Measurements from ENCODE around the gene GABRG3.

DNA sequence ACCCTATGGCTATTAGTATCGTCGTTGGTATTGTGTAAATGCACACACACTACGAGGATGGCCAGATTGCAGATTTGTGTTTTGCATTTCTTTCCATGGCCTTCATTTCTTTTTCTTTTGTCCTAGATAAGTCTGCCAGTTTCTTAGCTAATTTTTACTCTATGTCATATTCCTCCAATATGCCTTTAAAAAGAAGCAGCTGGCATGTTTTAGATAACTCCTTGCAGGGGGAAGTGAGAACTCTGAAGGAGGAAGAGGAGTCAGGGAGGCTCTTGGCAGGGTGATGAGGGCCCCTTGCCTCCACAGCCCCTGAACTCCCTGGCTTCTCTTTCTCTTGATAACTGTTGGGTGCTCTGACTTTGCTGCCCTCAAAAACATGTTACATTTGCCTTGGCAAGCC lies 244.0 kb downstream of the GABRG3 start:
- TF ChIP-seq, protein P1, sequence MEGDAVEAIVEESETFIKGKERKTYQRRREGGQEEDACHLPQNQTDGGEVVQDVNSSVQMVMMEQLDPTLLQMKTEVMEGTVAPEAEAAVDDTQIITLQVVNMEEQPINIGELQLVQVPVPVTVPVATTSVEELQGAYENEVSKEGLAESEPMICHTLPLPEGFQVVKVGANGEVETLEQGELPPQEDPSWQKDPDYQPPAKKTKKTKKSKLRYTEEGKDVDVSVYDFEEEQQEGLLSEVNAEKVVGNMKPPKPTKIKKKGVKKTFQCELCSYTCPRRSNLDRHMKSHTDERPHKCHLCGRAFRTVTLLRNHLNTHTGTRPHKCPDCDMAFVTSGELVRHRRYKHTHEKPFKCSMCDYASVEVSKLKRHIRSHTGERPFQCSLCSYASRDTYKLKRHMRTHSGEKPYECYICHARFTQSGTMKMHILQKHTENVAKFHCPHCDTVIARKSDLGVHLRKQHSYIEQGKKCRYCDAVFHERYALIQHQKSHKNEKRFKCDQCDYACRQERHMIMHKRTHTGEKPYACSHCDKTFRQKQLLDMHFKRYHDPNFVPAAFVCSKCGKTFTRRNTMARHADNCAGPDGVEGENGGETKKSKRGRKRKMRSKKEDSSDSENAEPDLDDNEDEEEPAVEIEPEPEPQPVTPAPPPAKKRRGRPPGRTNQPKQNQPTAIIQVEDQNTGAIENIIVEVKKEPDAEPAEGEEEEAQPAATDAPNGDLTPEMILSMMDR (IDR thresholded peaks at IDR 0.05; ENCODE audit: poor library complexity): no peak
- no peak for TF ChIP-seq EZH2 (IDR thresholded peaks at IDR 0.05; ENCODE audit: borderline replicate concordance)
